OCI-LY7 (cell line): ENCODE results near the gene GLIS2. TPM values are rescaled to one million over a fixed set of nuclear protein-coding genes. Genes with fewer than 3 reads are reported as not detected.
"Not testable (repeated sequence)": the region's sequence is repeated elsewhere in the genome, so short reads cannot be mapped to it uniquely, and the experiment has no call there.

Experiments used
- BruUV-seq: library from RNA; stranded (reverse); fragments of 400-500 nt; replicated peaks from 2 replicates; lab custom pipeline; 2021; lab: Mats Ljungman, UMichigan
- CTCF ChIA-PET: fragments of 300-600 bp; sonication (Branson Sonifier 250); formaldehyde crosslinking; loops from one replicate; lab custom pipeline; 2022; ENCODE audit warnings: antibody characterized with exemption; ENCODE audit not compliant: unreplicated experiment; lab: Charles Lee
- POLR2A ChIA-PET: fragments of 300-600 bp; sonication (Branson Sonifier 250); formaldehyde crosslinking; loops from one replicate; lab custom pipeline; 2022; ENCODE audit warnings: antibody characterized with exemption; lab: Charles Lee
- DNase-seq: peaks from one replicate; pipeline ENCODE4 v3.0.0-alpha.2; 2015; ENCODE audit warnings: low spot score
- H2AFZ ChIP-seq: fragments of 200-600 bp; sonication (generic), shearing (Covaris generic); 2 replicates; pipeline ENCODE4 v1.6.1; 2014; ENCODE audit warnings: mild to moderate bottlenecking, antibody characterized with exemption, low read length, moderate library complexity
- H3K27ac ChIP-seq: fragments of 200-600 bp; sonication (generic); 2 replicates; pipeline ENCODE4 v1.5.1; 2014; ENCODE audit warnings: mixed run types, low read depth, mild to moderate bottlenecking, moderate library complexity, low read length, inconsistent platforms; ENCODE audit not compliant: poor library complexity, severe bottlenecking
- H3K36me3 ChIP-seq: fragments of 200-600 bp; sonication (generic); 2 replicates; pipeline ENCODE4 v1.6.1; 2014; ENCODE audit warnings: mild to moderate bottlenecking, antibody characterized with exemption, low read length, moderate library complexity, mixed read lengths; ENCODE audit not compliant: insufficient read depth
- H3K4me1 ChIP-seq: fragments of 200-600 bp; sonication (generic); 2 replicates; pipeline ENCODE4 v1.5.1; 2014; ENCODE audit warnings: mild to moderate bottlenecking, low read length; ENCODE audit not compliant: insufficient read depth, poor library complexity, severe bottlenecking
- H3K4me2 ChIP-seq: fragments of 200-600 bp; sonication (generic); 2 replicates; pipeline ENCODE4 v1.6.1; 2014; ENCODE audit warnings: mild to moderate bottlenecking, low read length
- H3K4me3 ChIP-seq: fragments of 200-600 bp; sonication (generic); 2 replicates; pipeline ENCODE4 v1.5.1; 2014; ENCODE audit warnings: mild to moderate bottlenecking, low read depth, low read length; ENCODE audit not compliant: poor library complexity, severe bottlenecking
- H3K79me2 ChIP-seq: fragments of 200-600 bp; sonication (generic); 2 replicates; pipeline ENCODE4 v1.6.1; 2016; ENCODE audit warnings: low read depth, mild to moderate bottlenecking, low read length, moderate library complexity, mixed read lengths; ENCODE audit not compliant: insufficient read depth
- H3K9me2 ChIP-seq: fragments of 200-600 bp; sonication (generic); 2 replicates; pipeline ENCODE4 v1.6.1; 2016; ENCODE audit warnings: mild to moderate bottlenecking, low read length, mixed read lengths; ENCODE audit not compliant: insufficient read depth
- H3K9me3 ChIP-seq: fragments of 200-600 bp; sonication (generic); 2 replicates; pipeline ENCODE4 v1.6.1; 2014; ENCODE audit warnings: mild to moderate bottlenecking, mixed run types, low read length, mixed read lengths
- H4K20me1 ChIP-seq: fragments of 200-600 bp; sonication (generic); 2 replicates; pipeline ENCODE4 v1.6.1; 2014; ENCODE audit warnings: mild to moderate bottlenecking, antibody characterized with exemption, low read length, moderate library complexity, mixed read lengths; ENCODE audit not compliant: insufficient read depth
- EZH2phosphoT487 ChIP-seq: fragments of 200-600 bp; sonication (generic); IDR thresholded peaks from 2 replicates; pipeline ENCODE4 v1.6.1; 2018; ENCODE audit warnings: low read depth, borderline replicate concordance, mild to moderate bottlenecking, mixed run types, antibody characterized with exemption, low read length, moderate library complexity, mixed read lengths
- intact Hi-C: fragments of 100-400 bp; cut with micrococcal nuclease; formaldehyde crosslinking; loops from one replicate; pipeline ENCODE4 v1.10.0; 2022; ENCODE audit not compliant: unreplicated experiment
- total RNA-seq, 2 experiments: library from RNA; depleted of rRNA in 1 of 2; stranded (reverse); fragments of >200 nt in 1 of 2; shearing (Covaris generic) in 1 of 2; gene quantifications; 2 replicates each; pipeline ENCODE4 v1.2.3, GENCODE V29; 2014 to 2022
- TF ChIP-seq, protein P1 (sequence below): fragments of 200-600 bp; sonication (generic); conservative IDR thresholded peaks from 2 replicates; pipeline ENCODE4 v1.5.1; 2014; ENCODE audit warnings: mild to moderate bottlenecking, antibody characterized with exemption, low read length, moderate library complexity, mixed read lengths

The GLIS2 gene
- total RNA-seq, 2 experiments from 2014 or later = 0.08 TPM; not detected in 1

DNA sequence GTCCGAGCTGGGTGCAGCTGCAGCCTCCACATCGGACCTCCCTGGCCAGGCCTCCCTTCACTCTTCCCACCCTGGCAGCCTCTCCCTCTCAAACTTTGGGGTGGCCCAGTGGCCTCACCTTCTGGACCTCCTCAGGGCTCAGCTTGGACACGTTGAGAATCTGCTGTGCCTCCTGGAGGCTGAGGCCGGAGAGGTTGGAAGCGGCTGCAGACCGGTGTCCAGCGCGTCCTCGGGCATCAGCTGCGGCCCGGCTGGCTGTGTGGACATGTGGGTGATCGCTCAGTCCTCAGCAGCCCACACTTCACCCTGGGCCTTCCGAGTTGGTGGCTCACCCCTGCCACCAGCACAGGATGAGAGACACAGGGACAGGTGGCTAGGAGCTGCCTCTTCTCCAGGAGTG, 25.4 kb downstream of the GLIS2 start:
- H3K27ac ChIP-seq = no peak overlapping the region
- peaks cover 21% of the 10 kb centered on the region for H3K79me2 ChIP-seq
- H3K4me1 ChIP-seq = no peaks in the 10 kb centered on the region
- H4K20me1 ChIP-seq = no peaks in the 10 kb centered on the region
- BruUV-seq = no TSS peak
- ChIA-PET POLR2A (no interaction called here), CTCF (interaction anchor here (1.0 kb wide), 1 partner anchor 9 kb away, joined by 3 read pairs; no protein-coding TSS in a partner anchor)
- H3K36me3 ChIP-seq = peaks cover 64% of the 10 kb centered on the region
- no peak overlapping the region for H3K4me3 ChIP-seq
- H3K9me3 ChIP-seq = no peaks in the 10 kb centered on the region
- no peak for TF ChIP-seq EZH2phosphoT487
- TF ChIP-seq, protein P1, sequence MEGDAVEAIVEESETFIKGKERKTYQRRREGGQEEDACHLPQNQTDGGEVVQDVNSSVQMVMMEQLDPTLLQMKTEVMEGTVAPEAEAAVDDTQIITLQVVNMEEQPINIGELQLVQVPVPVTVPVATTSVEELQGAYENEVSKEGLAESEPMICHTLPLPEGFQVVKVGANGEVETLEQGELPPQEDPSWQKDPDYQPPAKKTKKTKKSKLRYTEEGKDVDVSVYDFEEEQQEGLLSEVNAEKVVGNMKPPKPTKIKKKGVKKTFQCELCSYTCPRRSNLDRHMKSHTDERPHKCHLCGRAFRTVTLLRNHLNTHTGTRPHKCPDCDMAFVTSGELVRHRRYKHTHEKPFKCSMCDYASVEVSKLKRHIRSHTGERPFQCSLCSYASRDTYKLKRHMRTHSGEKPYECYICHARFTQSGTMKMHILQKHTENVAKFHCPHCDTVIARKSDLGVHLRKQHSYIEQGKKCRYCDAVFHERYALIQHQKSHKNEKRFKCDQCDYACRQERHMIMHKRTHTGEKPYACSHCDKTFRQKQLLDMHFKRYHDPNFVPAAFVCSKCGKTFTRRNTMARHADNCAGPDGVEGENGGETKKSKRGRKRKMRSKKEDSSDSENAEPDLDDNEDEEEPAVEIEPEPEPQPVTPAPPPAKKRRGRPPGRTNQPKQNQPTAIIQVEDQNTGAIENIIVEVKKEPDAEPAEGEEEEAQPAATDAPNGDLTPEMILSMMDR = no peak
- DNase-seq = no peak
- H2AFZ ChIP-seq = no peak overlapping the region
- no peaks in the 10 kb centered on the region for H3K9me2 ChIP-seq
- H3K4me2 ChIP-seq = no peak overlapping the region
- intact Hi-C loops = no loop called here

DNA sequence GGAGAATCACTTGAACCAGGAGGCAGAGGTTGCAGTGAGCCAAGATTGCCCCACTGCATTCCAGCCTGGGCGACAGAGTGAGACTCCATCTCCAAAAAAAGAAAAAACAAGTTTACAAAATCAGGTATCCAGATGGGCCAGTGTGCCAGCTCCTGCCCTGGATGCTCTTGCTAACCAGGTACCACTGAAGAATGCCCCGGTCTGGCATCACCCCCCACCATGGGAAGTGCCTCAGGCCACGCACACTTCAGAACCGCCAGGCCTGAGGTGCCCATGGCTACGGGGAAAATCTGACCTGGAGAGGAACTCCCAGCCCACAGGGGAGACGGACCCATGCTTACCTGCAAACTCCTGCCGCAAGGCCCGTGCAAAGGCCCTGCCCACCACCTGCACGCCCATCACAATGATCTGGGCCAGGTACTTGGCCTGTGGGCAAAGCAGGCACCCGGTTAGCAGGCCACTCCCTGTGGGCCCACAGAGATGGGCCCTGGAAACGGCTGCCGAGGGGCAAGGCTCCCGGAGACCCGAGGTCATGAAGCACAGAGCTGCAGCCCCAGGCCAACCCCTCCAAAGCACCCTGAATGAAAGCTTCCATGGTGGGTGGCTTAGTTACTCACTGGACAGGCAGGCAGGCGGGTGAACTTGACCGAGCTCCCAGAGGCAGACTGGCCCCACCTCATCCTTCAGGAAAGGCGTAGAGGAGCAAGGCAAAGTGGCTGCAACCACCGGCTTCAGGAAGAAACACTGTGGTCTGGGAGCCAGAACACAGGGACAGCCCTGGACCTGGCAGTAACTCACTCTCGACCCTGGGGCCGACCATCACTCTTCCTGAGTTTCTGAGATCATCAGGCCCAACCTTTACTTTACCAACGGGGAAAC, 27.2 kb downstream of the GLIS2 start:
- ChIA-PET CTCF (no interaction called here), POLR2A (interaction anchor here (0.7 kb wide), 1 partner anchor 167 kb away, joined by 3 read pairs; no protein-coding TSS in a partner anchor)
- TF ChIP-seq, protein P1 = no peak
- TF ChIP-seq EZH2phosphoT487 = no peak
- BruUV-seq = no TSS peak
- Histone ChIP-seq H2AFZ (no peak overlapping the region), H3K4me2 (no peak overlapping the region), H4K20me1 (peaks cover 5% of the 10 kb centered on the region), H3K79me2 (peaks cover 35% of the 10 kb centered on the region), H3K36me3 (peaks cover 76% of the 10 kb centered on the region), H3K4me3 (no peak overlapping the region), H3K9me2 (no peaks in the 10 kb centered on the region), H3K9me3 (no peaks in the 10 kb centered on the region), H3K27ac (no peak overlapping the region), H3K4me1 (no peaks in the 10 kb centered on the region)
- intact Hi-C loops = no loop called here
- DNase-seq = no peak

- H3K9me3 ChIP-seq, H3K27ac ChIP-seq, H3K4me2 ChIP-seq, H3K4me3 ChIP-seq, intact Hi-C loops, H3K9me2 ChIP-seq, CTCF ChIA-PET, DNase-seq, BruUV-seq, H3K4me1 ChIP-seq, H2AFZ ChIP-seq, H4K20me1 ChIP-seq: not testable (repeated sequence)
- Histone ChIP-seq H3K36me3 (peaks cover 72% of the 10 kb centered on the region), H3K79me2 (peaks cover 44% of the 10 kb centered on the region)
- POLR2A ChIA-PET = interaction anchor here (0.8 kb wide), 1 partner anchor 26 kb away, joined by 3 read pairs; no protein-coding TSS in a partner anchor
These were observed 28.6 kb downstream of the GLIS2 start for GRCh38 chr16:4344300-4344982.
